Vagina (tissue), 2 donors: Measurements from ENCODE around the gene PDE4D. TPM values are rescaled to one million over a fixed set of nuclear protein-coding genes. Genes with fewer than 3 reads are reported as not detected.

Experiments used
- DNase-seq, 2 donors: peaks; one replicate each; pipeline ENCODE4 v3.0.0-alpha.2; 2017; ENCODE audit errors: extremely low spot score in 2 of 2
- H3K27ac ChIP-seq: fragments of 200-600 bp; sonication (generic); one replicate; pipeline ENCODE4 v1.5.1; 2019
- H3K27me3 ChIP-seq: fragments of 200-600 bp; sonication (generic); one replicate; pipeline ENCODE4 v1.5.1; 2019
- H3K36me3 ChIP-seq, 2 donors: fragments of 200-600 bp; sonication (generic); one replicate each; pipeline ENCODE4 v1.5.1; 2017 to 2019
- H3K4me1 ChIP-seq: fragments of 200-600 bp; sonication (generic); one replicate; pipeline ENCODE4 v1.5.1; 2019
- H3K4me3 ChIP-seq, 2 donors: fragments of 200-600 bp; sonication (generic); 1 replicate in 1 of 2; 2 replicates in 1 of 2; pipeline ENCODE4 v1.5.1; 2016 to 2019
- H3K9me3 ChIP-seq: fragments of 200-600 bp; sonication (generic); one replicate; pipeline ENCODE4 v1.5.1; 2019
- CTCF ChIP-seq, 3 experiments: fragments of 450-650 bp in 2 of 3; fragments of 200-600 bp in 1 of 3; sonication (generic) in 1 of 3; IDR thresholded peaks; one replicate each; pipeline ENCODE4 v1.5.1; 2017 to 2019; ENCODE audit warnings: antibody characterized with exemption in 3 of 3, mild to moderate bottlenecking in 2 of 3, moderate library complexity in 2 of 3
- POLR2A ChIP-seq, 2 donors: fragments of 450-650 bp; IDR thresholded peaks; one replicate each; pipeline ENCODE4 v1.6.1; 2017; ENCODE audit warnings: antibody characterized with exemption in 2 of 2, mild to moderate bottlenecking in 2 of 2, moderate library complexity in 2 of 2
- POLR2AphosphoS5 ChIP-seq, 2 donors: sonication (generic); formaldehyde crosslinking; IDR thresholded peaks; one replicate each; pipeline ENCODE4 v1.9.0; 2017; ENCODE audit warnings: antibody characterized with exemption in 2 of 2, mild to moderate bottlenecking in 2 of 2, low read depth in 1 of 2; ENCODE audit not compliant: insufficient read depth in 1 of 2
- intact Hi-C: fragments of 100-400 bp; cut with DNase I; formaldehyde crosslinking; loops from one replicate; pipeline ENCODE4 v1.15.1; 2023
- microRNA counts, 2 donors: library from miRNA; unstranded; fragments of <30 nt; microRNA quantifications; one replicate each; lab custom pipeline; 2016 to 2017
- microRNA-seq: library from miRNA; unstranded; fragments of <30 nt; microRNA quantifications from one replicate; pipeline ENCODE4, GENCODE V29; 2017; ENCODE audit warnings: borderline number of aligned reads, borderline replicate concordance
- small RNA-seq: library from RNA; depleted of rRNA; stranded (forward); fragments of <200 nt; gene quantifications from one replicate; pipeline ENCODE3, GENCODE V24; 2016
- total RNA-seq: library from RNA; depleted of rRNA; stranded (reverse); fragments of >200 nt; gene quantifications from one replicate; pipeline ENCODE4 v1.2.3, GENCODE V29; 2016

PDE4D gene
- total RNA-seq, 1 donor from 2014 or later = 86.9 TPM

- peak overlapping the region; percentile 57 for H3K27ac ChIP-seq
Observed at GRCh38 chr5:58921159-58921558, 972.4 kb downstream of the PDE4D start.

GRCh38 chr5:58919833-58920232 lies 973.7 kb downstream of the PDE4D start:
- TF ChIP-seq POLR2AphosphoS5 (IDR thresholded peaks at IDR 0.05; ENCODE audit: insufficient read depth in 1 of 2, low read depth in 1 of 2) = no peak
- no peak for TF ChIP-seq POLR2A (IDR thresholded peaks at IDR 0.05)
- TF ChIP-seq CTCF (IDR thresholded peaks at IDR 0.05) = no peak
- peaks cover 31% of the 10 kb centered on the region for H3K4me1 ChIP-seq
- no peak for DNase-seq
- H3K4me3 ChIP-seq = no peak overlapping the region
- H3K36me3 ChIP-seq = no peaks in the 10 kb centered on the region
- no peak overlapping the region for H3K27ac ChIP-seq
- H3K9me3 ChIP-seq = no peaks in the 10 kb centered on the region
- intact Hi-C loops = no loop called here
- no peaks in the 10 kb centered on the region for H3K27me3 ChIP-seq

More at GRCh38 chr5:58921159-58921558, 972.4 kb downstream of the PDE4D start:
- no peak for TF ChIP-seq CTCF (IDR thresholded peaks at IDR 0.05)
- no peak for TF ChIP-seq POLR2AphosphoS5 (IDR thresholded peaks at IDR 0.05; ENCODE audit: insufficient read depth in 1 of 2, low read depth in 1 of 2)
- TF ChIP-seq POLR2A (IDR thresholded peaks at IDR 0.05) = no peak
- Histone ChIP-seq H3K27me3 (no peaks in the 10 kb centered on the region), H3K4me3 (no peak overlapping the region), H3K36me3 (no peaks in the 10 kb centered on the region), H3K9me3 (no peaks in the 10 kb centered on the region), H3K4me1 (peaks cover 31% of the 10 kb centered on the region)
- intact Hi-C loops = no loop called here
- DNase-seq = no peak

MicroRNAs within 50 kb of the gene (microRNA counts, 767-probe panel; counts per million panel counts)
- 238 to 3,037 counts per million in 2 donors for microRNA hsa-miR-582-3p (lab: Ali Mortazavi, UCI)
- microRNA hsa-miR-582-5p (lab: Ali Mortazavi, UCI) = 238 to 261 counts per million in 2 donors

Small RNA genes within 50 kb of the gene (microRNA-seq; reads per million reads assigned to microRNA genes)
- 12.0 reads per million, percentile 24 among the genes with 10 or more reads in this experiment for gene MIR582

Small RNA genes within 50 kb of the gene (small RNA-seq; reads per million reads assigned to genes)
- 10.1 reads per million, percentile 93 among the genes with 10 or more reads in this experiment for gene MIR582
